ENCODE measurements around the gene SSU72.
"Not testable (repeated sequence)": the region's sequence is repeated elsewhere in the genome, so short reads cannot be mapped to it uniquely, and the experiment has no call there.

SSU72 gene

DNA sequence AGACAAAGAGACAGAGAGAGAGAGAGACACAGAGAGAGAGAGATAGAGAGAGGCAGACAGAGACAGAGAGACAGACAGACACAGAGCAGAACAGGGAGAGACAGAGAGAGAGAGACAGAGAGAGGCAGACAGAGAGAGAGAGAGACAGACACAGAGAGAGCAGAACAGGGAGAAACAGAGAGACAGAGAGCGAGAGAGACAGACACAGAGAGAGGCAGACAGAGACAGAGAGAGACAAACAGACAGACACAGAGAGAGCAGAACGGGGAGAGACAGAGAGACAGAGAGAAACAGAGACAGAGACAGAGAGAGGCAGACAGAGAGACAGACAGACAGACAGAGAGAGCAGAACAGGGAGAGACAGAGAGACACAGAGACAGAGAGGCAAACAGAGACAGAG lies 20.7 kb upstream of the SSU72 start:
- not testable (repeated sequence) for DNase-seq (ENCODE audit: low read depth)

DNA sequence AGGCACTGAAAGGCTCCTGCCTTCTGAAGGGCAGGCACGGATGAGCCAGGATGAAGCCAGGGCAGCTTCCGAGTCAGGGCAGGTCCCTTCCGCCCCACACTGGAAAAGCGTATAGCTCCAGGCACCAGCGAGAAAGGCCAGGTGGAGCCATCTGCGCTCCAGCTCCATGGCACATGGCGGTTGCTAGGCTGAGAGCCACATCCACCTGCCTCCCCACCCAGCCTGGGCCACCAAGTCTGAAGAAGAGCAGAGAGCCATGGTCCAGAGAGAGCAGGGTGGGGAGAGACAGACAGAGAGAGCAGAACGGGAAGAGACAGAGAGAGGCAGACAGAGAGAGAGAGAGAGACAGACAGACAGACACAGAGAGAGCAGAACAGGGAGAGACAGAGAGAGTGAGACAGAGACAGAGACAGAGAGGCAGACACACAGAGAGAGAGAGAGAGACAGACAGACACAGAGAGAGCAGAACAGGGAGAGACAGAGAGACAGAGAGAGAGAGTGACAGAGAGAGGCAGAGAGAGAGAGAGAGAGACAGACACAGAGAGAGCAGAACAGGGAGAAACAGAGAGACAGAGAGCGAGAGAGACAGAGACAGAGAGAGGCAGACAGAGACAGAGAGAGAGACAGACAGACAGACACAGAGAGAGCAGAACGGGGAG lies 20.1 kb upstream of the SSU72 start:
- DNase-seq (ENCODE audit: low read depth) = no peak

DNA sequence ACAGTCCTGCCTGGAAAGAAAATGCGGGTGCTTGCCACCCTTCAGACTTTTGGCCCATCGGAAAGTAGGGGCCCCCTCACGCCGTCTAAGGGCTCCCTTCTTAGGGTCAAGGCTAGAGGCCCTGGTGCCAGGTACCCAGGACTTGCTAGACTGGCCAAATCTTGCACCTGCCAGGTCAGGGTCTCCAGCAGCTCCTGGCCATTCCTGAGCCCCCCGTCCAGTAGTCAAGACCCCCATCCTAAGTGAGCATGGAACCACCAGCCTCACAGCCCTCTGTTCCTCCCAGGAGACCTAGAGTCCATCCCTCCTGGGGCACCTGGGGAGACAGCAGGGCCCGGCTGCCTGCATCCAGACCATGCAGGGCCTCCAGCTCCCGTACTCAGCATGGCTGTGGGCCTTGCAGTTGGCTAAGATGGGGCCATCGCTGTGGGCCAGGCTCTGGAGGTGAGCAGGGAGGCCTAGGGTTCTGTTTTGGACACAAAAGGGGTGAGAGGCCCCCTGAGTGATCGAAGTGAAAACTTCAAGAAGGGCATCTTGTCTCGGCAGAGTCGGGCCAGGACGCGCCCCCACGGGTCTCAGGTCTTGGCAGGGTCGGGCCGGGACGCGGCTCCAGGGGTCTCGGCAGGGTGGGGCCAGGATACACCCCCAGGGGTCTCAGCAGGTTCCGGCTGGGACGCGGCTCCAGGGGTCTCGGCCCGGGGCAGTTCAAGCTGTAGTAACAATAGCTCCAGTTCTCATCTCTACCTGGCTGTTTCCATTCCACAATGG lies 19.4 kb upstream of the SSU72 start:
- DNase-seq (ENCODE audit: low read depth) = no peak

DNA sequence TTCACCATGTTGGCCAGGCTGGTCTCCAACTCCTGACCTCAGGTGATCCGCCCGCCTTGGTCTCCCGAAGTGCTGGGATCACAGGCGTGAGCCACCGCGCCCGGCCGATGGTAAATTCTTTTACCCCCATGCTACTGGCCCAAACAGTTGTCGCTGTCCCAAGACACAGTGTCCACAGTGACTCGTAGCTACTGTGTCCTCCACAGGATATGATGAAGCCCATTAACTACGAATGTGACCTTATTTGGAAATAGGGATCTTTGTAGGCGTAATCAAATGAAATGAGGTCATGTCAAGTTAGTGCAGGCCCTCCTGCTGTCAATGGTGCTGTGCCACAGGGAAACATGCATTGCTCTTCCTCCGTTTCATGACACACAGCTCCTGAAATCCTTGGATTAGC lies 16.8 kb upstream of the SSU72 start:
- no peak for DNase-seq (ENCODE audit: low read depth)

DNA sequence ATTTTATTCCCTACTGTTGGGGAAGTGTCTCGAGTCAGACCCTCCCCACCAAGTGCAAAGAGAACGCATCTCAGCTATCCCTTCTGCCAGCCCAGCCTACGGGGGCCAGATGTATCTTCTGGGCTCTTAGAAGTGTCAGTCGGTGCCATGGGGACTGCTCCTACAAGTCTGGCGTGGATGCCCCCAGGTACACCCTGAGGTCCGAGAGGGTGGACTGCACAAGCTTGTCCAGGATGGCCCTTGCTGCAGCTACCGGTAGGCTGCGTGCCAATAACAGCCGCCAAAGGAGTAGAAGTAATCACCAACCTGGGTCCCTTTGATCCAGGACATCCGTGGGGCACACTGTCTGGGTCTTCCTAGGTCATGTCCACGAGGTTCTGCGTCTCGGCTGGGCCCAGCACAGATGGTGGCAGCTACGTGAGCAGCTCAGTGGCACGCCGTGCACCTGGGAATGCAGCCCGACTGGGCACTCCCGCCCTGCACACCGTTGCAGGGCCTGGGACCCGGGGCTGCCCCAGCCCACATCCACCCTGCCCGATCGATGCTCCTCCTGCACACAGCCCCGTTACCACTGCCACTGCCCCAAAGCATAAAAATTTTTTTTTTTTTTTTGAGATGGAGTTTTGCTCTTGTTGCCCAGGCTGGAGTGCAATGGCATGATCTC lies 8.8 kb upstream of the SSU72 start:
- no peak for DNase-seq (ENCODE audit: low read depth)

DNA sequence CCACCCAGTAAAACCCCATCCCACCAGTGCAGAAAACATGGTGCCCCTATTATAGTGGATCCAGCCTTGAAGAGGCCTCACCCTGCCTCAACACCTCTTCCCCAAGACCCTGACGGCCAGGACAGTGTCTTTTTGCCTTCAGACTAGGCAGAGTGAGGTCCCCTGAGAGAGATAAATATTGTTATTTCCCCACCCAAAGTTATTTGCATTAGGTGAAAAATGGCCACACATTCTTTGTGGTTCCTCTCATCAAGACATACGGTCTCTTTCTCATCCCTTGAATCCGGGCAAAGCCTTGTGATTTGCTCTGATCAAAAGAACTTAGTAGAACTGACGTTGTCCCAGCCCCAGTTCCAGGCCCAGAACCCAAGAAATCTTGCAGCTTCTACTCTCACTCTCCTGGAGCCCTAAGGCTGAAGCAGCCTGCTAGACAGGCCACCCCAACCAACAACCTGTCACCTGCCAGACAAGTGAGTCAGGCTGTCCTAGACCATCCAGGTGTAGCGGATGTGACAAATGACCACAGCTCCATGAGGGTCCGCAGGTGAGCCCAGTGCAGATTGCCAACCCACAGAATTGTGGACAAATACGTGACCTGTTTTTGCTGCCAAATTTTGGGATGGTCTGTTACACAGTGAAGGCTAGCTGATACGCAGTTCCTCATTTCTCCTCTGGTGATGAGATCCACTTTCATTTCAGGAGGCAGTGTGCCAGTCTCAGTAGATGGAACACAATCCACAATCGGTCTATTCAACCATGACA lies 8.1 kb upstream of the SSU72 start:
- DNase-seq (ENCODE audit: low read depth) = no peak

DNA sequence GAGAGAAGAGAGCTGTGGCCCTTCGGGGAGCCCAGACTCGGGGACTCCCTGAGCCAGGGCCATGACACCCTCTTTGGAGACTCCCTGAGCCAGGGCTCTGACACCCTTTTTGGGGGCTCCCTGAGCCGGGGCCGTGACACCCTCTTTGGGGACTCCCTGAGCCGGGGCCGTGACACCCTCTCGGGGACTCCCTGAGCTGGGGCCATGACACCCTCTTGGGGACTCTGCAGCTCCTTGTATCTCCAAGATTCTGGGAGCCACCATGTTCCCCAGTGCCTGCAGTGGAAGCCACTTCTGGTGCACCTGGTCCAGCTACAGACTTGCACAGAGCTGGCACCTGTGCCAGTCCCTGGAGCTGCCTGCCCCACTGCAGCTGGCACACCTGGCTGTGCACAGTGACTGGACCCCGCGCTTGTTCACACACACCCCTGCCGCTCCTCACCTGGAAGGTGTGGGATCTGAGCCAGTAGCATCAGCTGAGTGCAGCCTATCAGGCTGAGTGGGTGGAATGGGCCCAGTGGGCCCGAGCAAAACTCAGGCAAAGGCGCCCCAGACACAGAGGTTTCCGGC lies 3.8 kb upstream of the SSU72 start:
- DNase-seq (ENCODE audit: low read depth) = no peak

DNA sequence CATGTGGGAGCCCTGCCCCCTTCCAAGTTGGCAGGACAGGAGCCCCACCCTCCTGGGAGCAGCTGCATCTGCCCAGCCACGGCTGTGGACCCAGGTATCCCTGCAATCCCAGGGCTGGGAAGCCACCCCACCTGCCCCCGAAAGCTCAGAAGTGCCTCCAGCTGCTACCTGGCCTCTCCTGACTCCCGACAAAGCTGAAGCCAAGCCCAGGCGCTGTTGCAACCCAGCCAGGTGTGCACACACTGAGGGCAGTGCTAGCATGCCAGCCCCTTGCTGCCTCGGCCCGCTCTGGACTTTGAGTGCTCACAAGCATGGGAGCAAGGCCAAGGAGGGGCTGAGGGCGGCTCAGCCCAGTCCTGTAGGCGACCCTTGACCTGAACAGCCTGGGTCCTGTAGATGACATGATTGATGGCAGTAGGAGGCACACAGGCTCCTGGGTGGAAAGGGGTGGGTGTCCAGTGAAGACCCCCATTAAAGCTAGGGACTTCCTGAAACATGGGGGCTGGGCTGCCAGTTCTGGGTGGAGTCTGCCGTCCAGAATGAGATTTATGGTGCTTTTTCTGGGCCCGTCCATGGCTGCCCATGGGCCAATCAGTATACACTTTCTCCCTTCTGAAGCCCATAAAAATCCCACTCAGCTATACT lies 2.8 kb upstream of the SSU72 start:
- no peak for DNase-seq (ENCODE audit: low read depth)

DNA sequence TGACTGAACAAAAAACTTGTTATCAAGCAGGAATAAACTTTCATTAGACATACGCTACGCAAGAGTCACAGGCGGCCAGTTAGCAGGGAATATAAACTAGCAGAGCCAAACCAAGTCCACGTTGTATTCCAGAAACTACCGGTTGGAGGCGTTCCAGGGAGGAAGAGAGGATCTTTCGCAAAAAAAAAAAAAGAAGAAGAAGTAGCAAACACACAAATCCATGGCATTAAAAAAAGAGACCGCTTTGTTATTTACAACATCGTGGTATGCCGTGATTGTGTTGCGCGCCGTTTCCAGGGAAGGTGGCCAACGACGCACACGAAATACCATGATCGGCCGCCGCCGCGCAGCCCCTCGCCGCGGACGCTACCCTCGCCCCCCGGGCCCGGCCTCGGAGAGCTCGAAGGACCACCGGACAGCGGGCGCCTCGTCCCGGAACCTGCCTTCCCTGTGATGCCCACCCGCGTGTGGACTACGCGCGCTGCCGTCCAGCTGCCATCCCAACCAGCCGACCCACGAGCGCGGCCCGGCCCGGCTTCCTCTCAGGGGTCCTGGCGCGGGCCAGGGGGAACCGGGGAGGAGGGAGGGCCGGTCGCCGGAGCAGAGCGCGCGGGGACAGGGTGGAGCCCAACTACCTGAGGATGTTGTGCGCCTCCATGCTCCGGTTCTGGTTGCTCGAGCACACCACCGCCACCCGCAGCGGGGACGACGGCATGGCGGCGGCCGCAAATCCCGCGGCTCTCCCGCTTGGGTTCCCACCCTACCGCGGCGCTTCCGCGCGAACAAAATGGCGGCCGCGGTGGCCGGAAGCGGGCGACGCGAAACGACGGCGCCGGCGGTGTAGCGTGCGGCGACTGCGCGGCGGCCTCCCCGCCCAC lies 581 bp downstream of the SSU72 start:
- DNase-seq (ENCODE audit: low read depth) = peak; percentile 62

DNA sequence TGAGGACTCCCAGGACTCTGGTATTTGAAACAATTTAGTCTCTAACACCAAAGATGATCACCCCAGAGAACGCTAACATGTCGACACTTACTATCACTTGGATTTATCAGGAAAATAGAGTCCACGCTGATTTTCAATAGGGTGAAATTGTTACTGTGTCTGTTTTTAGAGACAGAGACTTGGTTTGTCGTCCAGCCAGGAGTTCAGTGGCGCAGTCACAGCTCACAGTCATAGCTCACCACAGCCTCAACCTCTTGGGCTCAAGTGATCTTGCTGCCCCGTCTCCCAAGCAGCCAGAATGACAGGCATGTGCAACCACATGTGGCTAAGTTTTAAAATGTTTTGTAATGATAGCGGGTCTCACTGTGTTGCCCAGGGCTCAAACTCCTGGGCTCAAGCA lies 5.3 kb downstream of the SSU72 start:
- no peak for DNase-seq (ENCODE audit: low read depth)

DNA sequence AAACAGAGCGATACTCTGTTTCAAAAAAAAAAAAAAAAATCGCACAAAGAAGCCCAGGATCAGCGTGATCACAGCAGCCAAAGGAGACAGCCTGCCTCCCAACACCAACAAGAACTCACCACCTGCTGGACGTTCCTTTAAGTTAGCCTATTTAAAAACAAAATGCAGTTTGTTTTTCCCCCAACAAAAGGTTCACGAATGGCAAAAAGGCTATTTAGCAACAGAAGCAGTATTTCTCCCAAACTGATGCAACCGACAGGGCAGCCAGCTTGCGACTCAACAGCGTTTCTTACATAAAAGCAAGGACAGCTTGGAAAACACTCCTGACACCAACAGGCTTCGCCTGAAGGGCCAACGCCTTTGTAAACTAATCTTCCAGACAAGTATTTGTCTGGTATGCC lies 6.8 kb downstream of the SSU72 start:
- no peak for DNase-seq (ENCODE audit: low read depth)

DNA sequence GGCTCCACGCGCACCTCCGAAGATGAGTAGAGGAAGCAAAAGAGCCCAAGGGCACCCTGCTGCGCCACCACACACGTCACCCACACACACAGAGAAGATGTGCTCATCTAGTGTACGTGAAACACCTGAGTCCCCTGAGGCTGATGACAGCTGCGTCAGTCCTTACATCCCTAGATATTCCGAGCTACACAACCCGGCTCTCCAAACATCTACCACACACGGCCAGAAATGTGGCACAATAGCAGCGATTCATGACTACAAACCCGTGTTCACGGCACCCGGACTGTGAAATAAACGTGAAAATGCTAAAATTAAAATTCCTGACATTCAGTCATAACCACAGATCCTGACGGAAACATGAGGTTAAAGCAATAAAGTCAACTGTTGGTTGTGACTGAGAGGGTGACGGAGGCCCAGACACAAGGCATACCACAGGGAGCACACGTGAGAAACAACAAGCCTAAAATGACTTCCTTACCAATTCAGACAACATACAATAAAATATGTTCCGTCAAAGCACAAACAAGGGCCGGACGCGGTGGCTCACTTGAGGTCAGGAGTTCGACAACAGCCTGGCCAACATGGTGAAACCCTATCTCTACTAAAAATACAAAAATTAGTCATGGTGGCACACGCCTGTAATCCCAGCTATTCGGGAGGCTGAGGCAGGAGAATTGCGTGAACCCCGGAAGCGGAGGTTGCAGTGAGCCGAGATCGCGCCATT lies 7.3 kb downstream of the SSU72 start:
- DNase-seq (ENCODE audit: low read depth) = no peak

DNA sequence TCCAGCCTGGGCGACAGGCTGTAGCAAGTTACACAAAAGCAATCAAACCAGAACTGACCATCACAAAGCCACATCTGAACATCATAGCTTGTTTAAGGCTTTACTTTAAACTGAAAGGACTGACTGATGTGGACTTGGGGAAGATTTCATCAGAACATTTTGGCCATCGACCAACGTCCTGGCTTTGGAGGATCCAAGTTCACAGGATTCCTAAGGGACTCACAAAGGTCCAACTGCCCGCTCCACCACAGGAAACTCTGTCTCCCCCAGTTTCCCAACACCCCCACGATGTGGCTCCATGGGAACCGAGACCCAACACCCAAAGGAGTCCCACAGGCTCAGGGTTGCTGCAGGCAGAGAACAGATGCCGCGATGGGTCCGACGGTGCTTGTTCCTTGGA lies 9.3 kb downstream of the SSU72 start:
- DNase-seq (ENCODE audit: low read depth) = no peak

DNA sequence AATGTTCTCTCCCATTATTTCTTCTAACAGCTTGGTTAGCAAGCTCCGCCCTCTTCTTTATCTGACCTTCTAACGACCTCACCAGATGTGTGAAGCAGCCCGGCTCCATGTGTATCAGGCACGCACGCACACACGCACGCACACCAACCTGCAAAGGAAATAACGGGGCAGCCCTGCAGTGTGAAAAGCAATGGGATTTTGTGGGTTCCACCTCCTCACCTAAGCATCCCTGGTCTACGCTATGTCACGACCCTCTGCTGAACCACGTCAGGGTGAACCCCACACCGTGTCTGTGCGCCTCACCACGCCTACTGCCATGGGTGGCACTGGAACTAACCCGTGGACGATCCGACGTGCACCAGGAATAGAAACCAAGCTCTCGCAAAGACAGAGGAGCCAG lies 10.4 kb downstream of the SSU72 start:
- no peak for DNase-seq (ENCODE audit: low read depth)

DNA sequence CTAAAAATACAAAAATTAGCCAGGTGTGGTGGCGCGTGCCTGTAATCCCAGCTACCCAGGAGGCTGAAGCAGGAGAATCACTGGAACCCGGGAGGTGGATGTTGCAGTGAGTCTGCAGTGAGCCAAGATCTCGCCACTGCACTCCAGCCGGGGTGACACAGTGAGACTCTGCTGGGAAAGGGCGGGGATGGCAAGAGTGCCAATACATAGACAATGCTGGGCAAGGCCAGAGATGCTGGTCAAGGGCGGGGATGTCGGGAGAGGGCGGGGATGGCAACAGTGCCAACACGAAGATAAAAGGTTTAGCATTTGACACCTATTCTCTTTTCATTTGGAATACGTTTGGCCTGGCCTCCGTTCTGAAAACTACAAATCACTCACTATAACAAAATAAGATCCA lies 11.0 kb downstream of the SSU72 start:
- no peak for DNase-seq (ENCODE audit: low read depth)

DNA sequence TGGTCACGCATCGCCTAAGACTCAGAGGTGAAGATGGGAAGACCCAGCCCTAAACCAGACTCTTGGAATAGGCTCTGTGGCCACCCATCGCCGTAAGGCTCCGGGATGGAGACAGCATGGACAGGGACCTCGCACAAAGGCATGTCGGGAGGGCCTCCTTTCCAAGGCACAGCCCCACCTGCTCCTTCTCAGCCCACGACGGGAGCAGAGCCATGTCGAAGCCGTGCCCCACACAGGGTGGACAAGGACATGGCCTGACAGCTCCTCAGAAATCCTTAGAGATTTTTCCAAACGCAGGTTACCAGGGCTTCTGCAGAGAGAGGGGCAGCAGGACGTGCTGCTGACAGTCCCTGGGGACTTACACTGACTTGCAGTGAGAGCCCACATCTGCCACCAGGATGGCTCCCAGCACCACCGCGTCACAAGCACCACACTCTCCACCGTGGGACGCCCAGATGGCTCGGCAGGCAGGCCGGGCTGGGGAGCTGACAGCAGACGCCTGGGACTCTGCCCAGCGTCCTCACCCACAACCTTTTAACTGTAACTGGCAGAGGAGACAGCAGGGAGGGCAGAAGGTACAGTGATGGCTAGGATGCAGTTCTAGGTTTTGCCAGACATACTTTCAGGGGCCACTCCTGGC lies 12.0 kb downstream of the SSU72 start:
- DNase-seq (ENCODE audit: low read depth) = no peak

DNA sequence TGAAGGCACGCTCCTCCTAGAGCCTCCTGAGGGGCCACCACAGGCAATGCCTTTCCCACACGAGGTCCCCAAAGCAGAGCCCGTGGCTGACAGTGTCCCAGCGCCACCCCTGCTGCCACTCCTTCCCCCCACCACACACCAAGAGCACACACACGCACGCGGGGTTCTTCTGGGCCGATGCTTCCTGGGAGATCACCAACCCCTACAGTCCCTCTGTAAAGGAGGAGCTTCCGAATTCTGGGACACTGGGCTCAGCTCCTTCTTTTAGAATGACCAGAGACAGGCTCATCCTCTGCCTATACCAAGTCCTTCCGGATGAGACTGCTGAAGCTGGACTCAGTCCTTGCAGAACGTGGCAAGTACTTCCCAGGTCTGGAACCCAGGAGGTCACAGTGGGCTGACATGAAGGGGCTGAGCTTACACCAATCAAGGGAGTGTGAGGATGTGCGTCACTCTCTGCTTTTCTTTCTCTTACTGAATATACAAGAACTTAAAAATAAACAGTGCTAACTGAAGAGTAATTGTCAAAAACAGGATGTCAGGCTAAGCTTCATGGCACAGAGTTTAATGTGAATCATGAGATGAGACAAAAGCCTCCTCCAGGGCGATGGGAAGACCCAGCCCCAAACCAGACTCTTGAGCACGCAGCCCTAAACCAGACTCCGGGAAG lies 12.7 kb downstream of the SSU72 start:
- no peak for DNase-seq (ENCODE audit: low read depth)

DNA sequence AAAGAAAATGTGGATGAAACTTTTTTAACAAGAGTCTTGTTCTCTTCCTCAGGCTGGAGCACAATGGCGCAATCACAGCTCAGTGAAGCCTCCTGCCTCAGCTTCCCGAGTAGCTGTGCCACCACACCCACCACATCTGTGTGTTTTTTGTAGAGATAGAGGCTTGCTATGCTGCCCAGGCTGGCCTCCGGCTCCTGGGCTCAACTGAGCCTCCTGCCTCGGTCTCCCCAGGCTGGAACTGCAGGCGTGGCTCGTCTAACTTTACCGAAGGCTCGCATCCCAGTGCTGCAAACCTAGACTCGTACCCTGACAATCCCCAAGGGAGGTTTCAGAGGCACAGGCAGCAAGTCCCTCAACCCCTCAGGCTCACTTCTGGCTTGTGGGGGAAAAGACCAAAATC lies 14.5 kb downstream of the SSU72 start:
- DNase-seq (ENCODE audit: low read depth) = no peak

DNA sequence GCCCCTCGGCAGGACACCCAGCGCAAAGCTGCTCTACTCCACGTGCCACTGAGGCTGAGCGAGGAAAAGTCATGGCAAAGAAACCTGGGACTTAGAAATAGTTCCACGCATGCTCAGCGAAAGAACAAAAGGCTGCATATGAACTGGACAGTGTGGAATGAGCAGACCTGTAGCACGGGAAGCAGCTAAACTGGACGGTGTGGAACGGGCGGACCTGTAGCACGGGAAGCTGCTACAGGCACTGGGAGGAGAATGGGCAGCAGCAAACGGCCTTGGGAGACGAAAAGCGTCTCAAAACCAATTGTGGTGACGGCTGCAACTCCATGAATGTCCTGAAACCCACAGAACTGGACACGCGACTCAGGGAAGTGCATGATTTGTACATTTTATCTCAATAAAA lies 15.6 kb downstream of the SSU72 start:
- no peak for DNase-seq (ENCODE audit: low read depth)

Data from fibroblast of gingiva (primary cell).